Left lung (tissue), 10 donors: Measurements from ENCODE around the gene DSP. TPM values are rescaled to one million over a fixed set of nuclear protein-coding genes. Genes with fewer than 3 reads are reported as not detected.

Source experiments
- ATAC-seq: fragments of 200-7000 bp; cut with Tn5 transposase; one replicate; pipeline ENCODE4 v1.9.1; 2020; ENCODE audit warnings: moderate library complexity
- DNase-seq, 4 donors: peaks; one replicate each; pipeline ENCODE4 v3.0.0-alpha.2; 2013 to 2020
- H3K27ac ChIP-seq, 2 donors: fragments of 200-600 bp; sonication (generic) in 1 of 2; one replicate each; pipeline versions ENCODE4 v1.5.0 to v1.8.0; 2020 to 2021
- H3K27me3 ChIP-seq, 2 donors: fragments of 200-600 bp; sonication (generic) in 1 of 2; one replicate each; pipeline versions ENCODE4 v1.5.0 to v1.8.0; 2020 to 2021
- H3K36me3 ChIP-seq, 2 donors: fragments of 200-600 bp; sonication (generic) in 1 of 2; one replicate each; pipeline versions ENCODE4 v1.5.0 to v1.8.0; 2020 to 2021
- H3K4me1 ChIP-seq, 2 donors: fragments of 200-600 bp; one replicate each; pipeline ENCODE4 v1.8.0; 2021
- H3K4me3 ChIP-seq, 2 donors: fragments of 200-600 bp; sonication (generic) in 1 of 2; one replicate each; pipeline versions ENCODE4 v1.5.0 to v1.8.0; 2020 to 2021; ENCODE audit warnings: mild to moderate bottlenecking in 1 of 2
- H3K9me3 ChIP-seq, 2 donors: fragments of 200-600 bp; sonication (generic) in 1 of 2; one replicate each; pipeline versions ENCODE4 v1.5.0 to v1.8.0; 2020 to 2021
- intact Hi-C, 2 donors: fragments of 100-400 bp; cut with DNase I; formaldehyde crosslinking; loops; one replicate each; pipeline versions ENCODE4 v1.11.2 to v1.14.2; 2022
- polyA plus RNA-seq, 6 donors: library from polyadenylated mRNA; unstranded; fragments of 120-200 nt; gene quantifications; one replicate each; pipeline ENCODE4 v1.2.1, GENCODE V29; 2013; ENCODE audit not compliant: insufficient read length in 6 of 6
- total RNA-seq, 2 donors: library from RNA; stranded (reverse); fragmentation: NEBNext Ultra II Directional; extraction: Animal tissue kit (Norgen Biotek cat#: 25700); gene quantifications; one replicate each; pipeline ENCODE4 v1.2.1, GENCODE V29; 2021
- TF ChIP-seq, protein P1 (sequence below), 2 donors: fragments of 200-600 bp; sonication (generic) in 1 of 2; IDR thresholded peaks; one replicate each; pipeline versions ENCODE4 v1.5.0 to v1.8.0; 2021; ENCODE audit warnings: antibody characterized with exemption in 2 of 2
- donor health status: DM: no; HTN: yes; CAD: no.
- donor health status: DM: no; HTN: no; CAD: no.

The DSP gene
- total and polyA plus RNA-seq, 8 donors = 15.1 to 75.5 (median 62.0) TPM

DNA sequence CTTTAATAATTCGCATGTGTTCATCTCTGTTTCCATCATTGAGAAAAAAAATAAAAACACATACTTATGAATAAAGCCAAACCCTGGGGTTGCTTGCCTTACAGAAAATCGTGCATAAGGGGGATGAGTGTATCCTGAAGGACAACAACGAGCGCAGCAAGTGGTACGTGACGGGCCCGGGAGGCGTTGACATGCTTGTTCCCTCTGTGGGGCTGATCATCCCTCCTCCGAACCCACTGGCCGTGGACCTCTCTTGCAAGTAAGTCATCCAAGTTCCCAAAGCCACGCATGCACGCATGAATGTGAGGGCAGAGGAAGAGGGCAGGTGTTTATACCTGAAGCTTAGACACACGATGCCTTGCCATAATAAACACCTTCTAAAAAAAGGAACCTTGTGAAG is 27.6 kb downstream of the DSP start:
- intact Hi-C loops = no loop called here
- no peak overlapping the region for H3K4me3 ChIP-seq
- TF ChIP-seq, protein P1, sequence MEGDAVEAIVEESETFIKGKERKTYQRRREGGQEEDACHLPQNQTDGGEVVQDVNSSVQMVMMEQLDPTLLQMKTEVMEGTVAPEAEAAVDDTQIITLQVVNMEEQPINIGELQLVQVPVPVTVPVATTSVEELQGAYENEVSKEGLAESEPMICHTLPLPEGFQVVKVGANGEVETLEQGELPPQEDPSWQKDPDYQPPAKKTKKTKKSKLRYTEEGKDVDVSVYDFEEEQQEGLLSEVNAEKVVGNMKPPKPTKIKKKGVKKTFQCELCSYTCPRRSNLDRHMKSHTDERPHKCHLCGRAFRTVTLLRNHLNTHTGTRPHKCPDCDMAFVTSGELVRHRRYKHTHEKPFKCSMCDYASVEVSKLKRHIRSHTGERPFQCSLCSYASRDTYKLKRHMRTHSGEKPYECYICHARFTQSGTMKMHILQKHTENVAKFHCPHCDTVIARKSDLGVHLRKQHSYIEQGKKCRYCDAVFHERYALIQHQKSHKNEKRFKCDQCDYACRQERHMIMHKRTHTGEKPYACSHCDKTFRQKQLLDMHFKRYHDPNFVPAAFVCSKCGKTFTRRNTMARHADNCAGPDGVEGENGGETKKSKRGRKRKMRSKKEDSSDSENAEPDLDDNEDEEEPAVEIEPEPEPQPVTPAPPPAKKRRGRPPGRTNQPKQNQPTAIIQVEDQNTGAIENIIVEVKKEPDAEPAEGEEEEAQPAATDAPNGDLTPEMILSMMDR (IDR thresholded peaks at IDR 0.05) = no peak
- H3K27me3 ChIP-seq = peaks cover 0 to 6% of the 10 kb centered on the region in 2 donors
- DNase-seq (no peak), ATAC-seq (no peak)
- no peak overlapping the region for H3K27ac ChIP-seq
- no peaks in the 10 kb centered on the region for H3K4me1 ChIP-seq
- H3K36me3 ChIP-seq = peaks cover 0 to 19% of the 10 kb centered on the region in 2 donors
- no peaks in the 10 kb centered on the region for H3K9me3 ChIP-seq

DNA sequence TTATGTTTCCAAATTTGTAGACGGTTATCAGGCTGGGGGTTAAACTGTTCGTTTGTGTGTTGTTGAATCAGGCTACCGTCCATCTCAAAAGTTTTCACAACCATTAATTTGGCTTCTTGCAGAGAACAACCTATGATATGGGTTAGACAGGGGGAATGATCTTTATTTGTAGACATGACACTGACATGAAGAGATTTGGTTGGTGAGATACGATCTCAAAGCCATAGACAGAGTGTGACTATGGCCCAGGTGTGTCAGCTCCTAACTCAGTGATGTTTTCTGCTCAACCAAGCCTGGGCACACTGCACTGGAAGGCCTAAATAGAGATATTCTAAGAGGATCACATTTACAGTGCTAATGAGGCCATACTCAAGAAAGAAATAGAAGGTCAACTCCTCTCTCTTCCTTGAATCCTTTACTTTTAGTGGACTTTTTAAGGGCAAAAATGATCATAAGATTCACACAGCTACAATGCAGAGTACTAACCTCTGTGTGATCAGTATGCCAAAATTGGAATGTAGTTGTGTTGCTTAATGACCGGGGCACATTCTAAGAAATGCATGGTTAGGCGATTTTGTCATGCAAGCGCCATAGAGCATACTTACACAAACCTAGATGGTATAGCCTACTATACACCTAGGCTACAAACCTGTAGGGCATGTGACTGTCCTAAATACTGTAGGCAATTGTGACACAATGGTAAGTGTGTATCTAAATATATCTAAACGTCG is 30.9 kb downstream of the DSP start:
- TF ChIP-seq, protein P1 (IDR thresholded peaks at IDR 0.05) = no peak
- no peak for ATAC-seq
- no peak overlapping the region for H3K4me3 ChIP-seq

GRCh38 chr6:7574500-7574899 is 33.0 kb downstream of the DSP start:
- no peaks in the 10 kb centered on the region for H3K4me1 ChIP-seq
- H3K27ac ChIP-seq = no peak overlapping the region
- H3K27me3 ChIP-seq = no peaks in the 10 kb centered on the region
- intact Hi-C loops = no loop called here
- H3K36me3 ChIP-seq = peaks cover 0 to 13% of the 10 kb centered on the region in 2 donors
- no peak for ATAC-seq
- no peak for DNase-seq
- no peak overlapping the region for H3K4me3 ChIP-seq
- no peaks in the 10 kb centered on the region for H3K9me3 ChIP-seq
- TF ChIP-seq, protein P1 (IDR thresholded peaks at IDR 0.05) = no peak

More for the DNA sequence above, 30.9 kb downstream of the DSP start:
- Histone ChIP-seq H3K27me3 (no peaks in the 10 kb centered on the region), H3K36me3 (peaks cover 0 to 13% of the 10 kb centered on the region in 2 donors), H3K9me3 (no peaks in the 10 kb centered on the region), H3K27ac (no peak overlapping the region), H3K4me1 (no peaks in the 10 kb centered on the region)
- intact Hi-C loops = no loop called here
- DNase-seq = no peak

- ATAC-seq (no peak), DNase-seq (no peak)
- peaks cover 0 to 3% of the 10 kb centered on the region in 2 donors for H3K36me3 ChIP-seq
These were observed 37.0 kb downstream of the DSP start for GRCh38 chr6:7578516-7578915.

DNA sequence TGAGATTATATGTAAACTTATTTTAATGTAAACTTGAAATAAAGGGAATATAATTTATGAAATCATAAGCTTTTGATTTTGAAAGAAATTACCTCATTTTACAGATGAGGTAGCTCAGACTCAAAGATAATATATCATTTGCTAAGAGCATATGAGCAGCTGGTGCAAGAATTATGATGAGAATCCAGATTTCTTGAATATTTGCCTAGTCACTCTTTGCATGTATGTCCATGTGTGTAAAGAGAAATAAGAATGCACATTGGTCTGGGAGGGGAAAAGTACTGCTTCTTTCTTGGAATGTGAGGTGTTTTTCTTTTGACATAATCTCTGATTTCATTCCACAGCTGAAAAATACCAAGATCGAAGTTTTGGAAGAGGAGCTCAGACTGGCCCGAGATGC is 37.5 kb downstream of the DSP start:
- TF ChIP-seq, protein P1 (IDR thresholded peaks at IDR 0.05) = no peak
- Histone ChIP-seq H3K36me3 (peaks cover 0 to 3% of the 10 kb centered on the region in 2 donors), H3K9me3 (no peaks in the 10 kb centered on the region), H3K4me1 (no peaks in the 10 kb centered on the region), H3K27ac (no peak overlapping the region), H3K27me3 (no peaks in the 10 kb centered on the region), H3K4me3 (no peak overlapping the region)
- intact Hi-C loops = no loop called here
- DNase-seq (no peak), ATAC-seq (no peak)

More at GRCh38 chr6:7578516-7578915, 37.0 kb downstream of the DSP start:
- Histone ChIP-seq H3K4me3 (no peak overlapping the region), H3K27ac (no peak overlapping the region), H3K4me1 (no peaks in the 10 kb centered on the region), H3K9me3 (no peaks in the 10 kb centered on the region), H3K27me3 (no peaks in the 10 kb centered on the region)
- intact Hi-C loops = no loop called here
- TF ChIP-seq, protein P1 (IDR thresholded peaks at IDR 0.05) = no peak
